Neuron (in vitro differentiated cells): ENCODE data around the gene GINM1.

Experiments
- H2AFZ ChIP-seq: one replicate; pipeline ENCODE4 v1.6.1; 2013; ENCODE audit warnings: low read depth, mild to moderate bottlenecking, inconsistent platforms, low read length, moderate library complexity
- H3K27me3 ChIP-seq: one replicate; pipeline ENCODE4 v1.6.1; 2013; ENCODE audit warnings: low read length; ENCODE audit not compliant: insufficient read depth
- H3K36me3 ChIP-seq: one replicate; pipeline ENCODE4 v1.6.1; 2013; ENCODE audit warnings: low read length; ENCODE audit not compliant: insufficient read depth
- H3K4me1 ChIP-seq: one replicate; pipeline ENCODE4 v1.6.1; 2013; ENCODE audit warnings: low read length; ENCODE audit not compliant: insufficient read depth
- H3K4me3 ChIP-seq: 2 replicates; pipeline ENCODE4 v1.5.1; 2013; ENCODE audit warnings: mild to moderate bottlenecking, low read length, moderate library complexity
- H3K9me3 ChIP-seq: one replicate; pipeline ENCODE4 v1.6.1; 2013; ENCODE audit warnings: low read length

Gene GINM1, protein sequence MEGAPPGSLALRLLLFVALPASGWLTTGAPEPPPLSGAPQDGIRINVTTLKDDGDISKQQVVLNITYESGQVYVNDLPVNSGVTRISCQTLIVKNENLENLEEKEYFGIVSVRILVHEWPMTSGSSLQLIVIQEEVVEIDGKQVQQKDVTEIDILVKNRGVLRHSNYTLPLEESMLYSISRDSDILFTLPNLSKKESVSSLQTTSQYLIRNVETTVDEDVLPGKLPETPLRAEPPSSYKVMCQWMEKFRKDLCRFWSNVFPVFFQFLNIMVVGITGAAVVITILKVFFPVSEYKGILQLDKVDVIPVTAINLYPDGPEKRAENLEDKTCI

DNA sequence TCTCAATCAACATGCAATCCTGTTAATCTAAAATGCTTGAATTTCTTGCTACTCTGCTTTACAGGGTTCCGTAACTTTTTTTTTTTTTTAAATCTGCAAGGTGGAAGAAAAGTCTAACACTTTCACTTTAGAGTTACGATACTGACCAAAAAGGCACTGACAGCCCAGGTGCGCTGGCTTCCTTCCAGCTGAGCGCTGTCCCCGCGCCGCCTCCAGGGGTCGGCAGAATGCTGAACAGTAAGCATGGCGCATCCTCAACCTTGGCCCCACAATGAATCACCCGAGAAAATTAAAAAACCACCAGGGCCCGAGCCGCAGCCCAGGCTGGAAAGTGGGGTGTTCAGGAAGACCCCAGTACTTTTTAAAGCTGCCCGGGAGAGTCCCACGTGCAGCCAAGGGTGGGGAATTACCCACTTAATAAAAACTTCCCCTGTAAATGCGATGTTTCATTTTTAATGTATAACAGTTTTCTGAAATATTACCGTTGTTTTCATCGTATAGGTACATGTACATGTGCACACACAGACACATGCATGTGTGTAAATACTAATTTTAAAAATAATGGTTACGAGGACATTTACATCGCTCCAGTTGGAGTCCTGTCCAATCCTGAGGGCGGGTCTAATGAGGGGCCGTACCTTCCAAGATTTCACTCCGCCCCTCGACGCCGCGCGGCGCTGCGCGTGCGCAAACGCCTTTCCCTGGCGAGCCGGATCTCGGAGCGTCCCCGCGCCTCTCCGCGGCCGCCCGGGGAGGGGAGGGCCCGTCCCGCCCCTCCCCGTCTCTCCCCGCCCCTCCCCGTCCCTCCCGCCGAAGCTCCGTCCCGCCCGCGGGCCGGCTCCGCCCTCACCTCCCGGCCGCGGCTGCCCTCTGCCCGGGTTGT lies at the start of gene GINM1:
GINM1 (plus strand) TSS at position 849 of the 883 bp plus-strand sequence. CDS start 40 bp downstream, outside the sequence.
- no peaks in the 10 kb centered on the region for H3K9me3 ChIP-seq

DNA sequence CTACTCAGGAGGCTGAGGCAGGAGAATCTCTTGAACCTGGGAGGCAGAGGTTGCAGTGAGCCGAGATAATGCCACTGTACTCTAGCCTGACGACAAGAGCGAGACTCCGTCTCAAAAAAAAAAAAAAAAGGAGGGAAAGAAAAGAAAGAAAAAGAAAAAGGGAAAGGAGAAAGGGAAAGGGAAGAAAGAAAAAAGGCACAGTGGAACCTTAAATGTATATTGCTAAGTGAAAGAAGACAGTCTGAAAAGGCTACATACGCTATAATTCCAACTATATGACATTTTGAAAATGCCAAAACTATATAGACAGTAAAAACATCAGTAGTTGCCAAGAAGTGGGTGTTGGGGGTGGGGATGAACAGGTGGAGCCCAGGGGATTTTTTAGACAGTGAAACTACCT lies 36.5 kb upstream of the GINM1 start:
- H3K4me3 ChIP-seq: no peak overlapping the region
- no peaks in the 10 kb centered on the region for H3K27me3 ChIP-seq
- H2AFZ ChIP-seq: no peak overlapping the region
- H3K36me3 ChIP-seq: peaks cover 82% of the 10 kb centered on the region
- H3K4me1 ChIP-seq: no peaks in the 10 kb centered on the region
- no peaks in the 10 kb centered on the region for H3K9me3 ChIP-seq

More for the DNA sequence above, at the start of gene GINM1:
- Histone ChIP-seq H3K27me3 (no peaks in the 10 kb centered on the region), H3K4me3 (peak within 1 kb of the TSS; percentile 100), H2AFZ (peak within 1 kb of the TSS; percentile 100), H3K4me1 (peaks cover 15% of the 10 kb centered on the region), H3K36me3 (no peaks in the 10 kb centered on the region)

DNA sequence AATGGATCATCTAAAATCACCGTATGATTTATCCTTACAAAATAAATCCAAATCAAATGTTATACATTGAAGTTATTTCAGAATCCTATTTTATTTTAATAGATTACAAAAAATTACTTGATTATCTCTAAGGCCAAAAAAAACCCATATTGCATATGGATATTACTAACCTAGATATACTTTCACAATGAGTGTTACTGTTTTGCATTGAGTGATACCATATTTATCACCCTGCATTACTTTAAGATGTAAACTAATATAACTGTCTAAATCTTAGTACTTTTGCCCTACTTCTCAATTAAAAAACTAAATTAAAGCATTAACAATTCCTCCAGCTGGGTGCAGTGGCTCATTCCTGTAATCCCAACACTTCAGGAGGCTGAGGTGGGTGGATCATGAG lies 31.4 kb upstream of the GINM1 start:
- no peaks in the 10 kb centered on the region for H3K9me3 ChIP-seq
- H2AFZ ChIP-seq: no peak overlapping the region
- H3K4me1 ChIP-seq: no peaks in the 10 kb centered on the region
- H3K36me3 ChIP-seq: peaks cover 82% of the 10 kb centered on the region
- no peaks in the 10 kb centered on the region for H3K27me3 ChIP-seq
- H3K4me3 ChIP-seq: no peak overlapping the region

DNA sequence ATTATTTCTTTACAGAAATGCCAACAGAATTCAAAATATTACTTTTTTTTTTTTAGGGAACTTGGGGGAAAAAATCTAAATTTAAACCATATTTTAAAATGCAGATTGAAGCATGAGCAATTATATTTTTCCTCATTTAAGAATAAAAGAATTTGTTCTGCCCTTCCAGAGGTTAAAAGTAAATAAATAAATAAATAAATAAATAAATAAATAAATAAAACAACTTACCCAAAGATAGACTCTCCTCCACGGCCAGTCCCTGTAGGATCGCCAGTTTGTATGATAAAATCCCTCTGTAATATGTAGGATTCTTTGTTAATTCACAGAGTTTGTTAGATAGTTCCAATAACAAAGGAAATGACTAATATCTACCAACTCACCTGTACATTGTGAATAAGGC lies 25.0 kb upstream of the GINM1 start:
- no peaks in the 10 kb centered on the region for H3K9me3 ChIP-seq
- H2AFZ ChIP-seq: no peak overlapping the region
- H3K27me3 ChIP-seq: no peaks in the 10 kb centered on the region
- H3K4me1 ChIP-seq: peaks cover 19% of the 10 kb centered on the region
- no peak overlapping the region for H3K4me3 ChIP-seq
- H3K36me3 ChIP-seq: peaks cover 43% of the 10 kb centered on the region

DNA sequence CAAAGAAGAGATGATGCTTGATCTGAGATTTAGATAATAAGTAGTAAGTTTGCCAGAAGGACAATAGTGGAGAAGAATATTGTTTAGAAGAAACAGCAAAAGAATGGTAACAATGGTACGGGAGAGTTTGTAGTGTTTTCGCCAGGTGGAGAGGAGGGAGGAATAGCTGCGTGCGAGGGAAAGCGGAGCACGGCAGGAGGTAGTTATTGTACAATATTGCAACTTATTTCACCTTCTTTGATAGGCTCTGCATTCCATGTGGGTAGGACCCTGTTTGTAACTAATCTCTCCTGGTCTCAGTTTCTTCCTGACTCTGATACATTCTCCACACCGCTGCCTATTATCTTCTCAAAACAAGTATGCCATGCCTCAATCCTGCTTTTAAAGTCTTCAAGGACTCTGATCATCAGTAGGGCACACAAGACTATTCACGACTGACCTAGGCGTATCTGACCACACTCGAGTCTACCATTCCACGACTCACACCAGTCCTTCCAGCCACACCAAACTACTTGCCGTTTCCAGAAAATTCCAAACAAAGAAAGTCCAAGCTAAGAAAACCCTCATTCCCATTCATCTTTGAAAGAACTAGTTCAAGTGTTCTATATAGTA lies 21.4 kb upstream of the GINM1 start:
- Histone ChIP-seq H3K36me3 (peaks cover 14% of the 10 kb centered on the region), H2AFZ (no peak overlapping the region), H3K9me3 (no peaks in the 10 kb centered on the region), H3K4me3 (peak overlapping the region; percentile 63), H3K4me1 (peaks cover 19% of the 10 kb centered on the region), H3K27me3 (no peaks in the 10 kb centered on the region)

DNA sequence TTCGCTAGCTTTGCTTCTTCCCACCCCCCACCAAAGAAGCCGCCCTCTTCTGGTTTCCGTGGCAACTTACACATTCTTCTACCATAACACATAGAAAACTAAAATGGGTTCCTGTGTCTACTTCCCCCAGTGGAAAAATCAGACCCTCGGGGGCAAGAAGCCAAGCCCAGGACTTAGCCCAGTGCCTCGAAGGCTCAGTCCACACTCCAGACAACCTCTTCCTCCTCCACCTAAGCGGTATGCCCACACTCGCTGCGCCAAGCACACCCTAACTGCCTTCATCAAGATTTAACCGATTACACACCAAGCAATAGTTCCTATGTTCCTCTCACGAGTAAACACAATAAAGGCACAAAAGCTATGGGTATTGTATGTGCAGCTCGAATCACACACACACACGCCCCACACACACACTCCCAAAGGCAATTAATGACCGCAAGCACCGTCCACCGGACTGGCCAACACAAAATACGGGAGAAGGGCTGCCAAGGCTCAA lies 20.9 kb upstream of the GINM1 start:
- Histone ChIP-seq H3K27me3 (no peaks in the 10 kb centered on the region), H3K4me3 (peak overlapping the region; percentile 63), H3K36me3 (peaks cover 8% of the 10 kb centered on the region), H3K9me3 (no peaks in the 10 kb centered on the region), H2AFZ (peak overlapping the region; percentile 85), H3K4me1 (peaks cover 19% of the 10 kb centered on the region)

DNA sequence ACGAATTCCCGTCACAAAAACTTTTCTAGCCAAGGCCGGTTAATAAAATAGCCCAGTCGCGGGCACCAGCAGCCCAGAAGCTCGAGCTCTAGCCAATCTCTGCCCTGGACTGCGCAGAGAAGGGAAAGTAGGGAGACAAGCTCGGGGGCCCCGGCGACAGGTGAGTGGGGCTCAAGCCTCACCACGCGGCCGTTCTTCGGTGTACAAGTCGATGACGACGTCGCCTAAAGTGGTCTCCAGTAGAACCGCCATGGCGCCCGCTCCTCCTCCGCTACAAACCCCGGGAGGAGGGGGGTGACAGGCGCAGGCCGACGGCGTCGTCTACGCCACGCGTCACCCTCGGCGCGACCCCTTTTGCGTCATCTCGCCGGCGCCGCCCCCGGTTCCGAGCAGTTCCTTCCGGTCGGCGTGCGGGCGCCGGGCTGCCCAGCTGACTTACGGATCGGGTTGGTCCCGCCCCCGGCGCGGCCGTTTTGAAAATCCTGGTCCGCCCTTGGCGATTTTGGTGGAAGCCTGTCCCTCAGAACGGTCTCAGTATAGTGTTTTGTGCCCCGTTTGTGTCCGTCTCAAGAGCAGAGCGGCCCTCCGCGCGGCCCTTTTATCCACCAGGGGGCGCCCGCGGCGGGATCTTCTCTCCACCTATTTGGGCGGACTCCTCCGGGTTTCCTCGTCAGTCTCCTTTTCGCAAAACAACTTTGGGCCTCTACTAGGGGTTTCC lies 20.3 kb upstream of the GINM1 start, which contains the start of gene PPIL4:
PPIL4 (minus strand) TSS at position 290 of the 718 bp plus-strand sequence; CDS start at position 252, 38 bp downstream.
- no peaks in the 10 kb centered on the region for H3K9me3 ChIP-seq
- peaks cover 19% of the 10 kb centered on the region for H3K4me1 ChIP-seq
- peak within 1 kb of the TSS; percentile 85 for H2AFZ ChIP-seq
- H3K4me3 ChIP-seq: peak within 1 kb of the TSS; percentile 63
- H3K27me3 ChIP-seq: peaks cover 3% of the 10 kb centered on the region
- H3K36me3 ChIP-seq: peaks cover 2% of the 10 kb centered on the region

DNA sequence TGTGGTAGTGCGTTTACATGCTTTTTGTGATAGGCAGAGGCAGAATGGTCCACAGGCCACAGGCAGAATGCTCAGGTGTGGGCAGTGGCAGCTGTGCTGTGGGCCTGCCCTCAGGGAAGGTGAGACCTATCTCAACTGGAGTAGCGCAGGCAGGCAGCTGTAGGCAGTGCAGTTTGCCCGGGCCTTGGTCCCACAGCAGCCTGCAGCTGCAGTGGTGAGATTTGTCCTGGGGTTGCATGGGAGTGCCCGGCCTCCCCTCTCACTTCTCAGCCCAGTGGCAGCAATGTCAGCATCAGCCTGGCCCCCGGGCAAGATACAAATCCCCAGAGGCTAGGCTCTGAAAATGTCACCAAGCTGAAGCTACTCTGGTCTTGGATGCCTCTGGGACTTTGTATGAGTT lies 14.3 kb upstream of the GINM1 start:
- Histone ChIP-seq H3K4me3 (no peak overlapping the region), H3K36me3 (no peaks in the 10 kb centered on the region), H3K4me1 (no peaks in the 10 kb centered on the region), H2AFZ (peak overlapping the region; percentile 9), H3K27me3 (peaks cover 8% of the 10 kb centered on the region), H3K9me3 (no peaks in the 10 kb centered on the region)

DNA sequence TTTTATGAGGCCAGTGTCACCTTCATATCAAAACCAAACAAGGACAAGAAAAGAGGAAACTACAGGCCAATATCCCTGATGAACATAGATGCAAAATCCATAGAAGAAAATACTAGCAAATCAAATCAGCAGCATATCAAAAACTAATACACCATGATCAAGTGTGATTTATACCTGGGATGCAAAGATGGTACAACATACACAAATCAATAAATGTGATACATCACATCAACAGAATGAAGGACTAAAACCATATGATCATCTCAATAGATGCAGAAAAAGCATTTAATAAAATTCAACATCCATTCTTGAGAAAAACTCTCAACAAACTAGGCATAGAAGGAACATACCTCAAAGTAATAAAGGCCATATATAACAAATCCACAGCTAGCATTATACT lies 8.1 kb upstream of the GINM1 start:
- H3K9me3 ChIP-seq: no peaks in the 10 kb centered on the region
- no peak overlapping the region for H3K4me3 ChIP-seq
- H3K27me3 ChIP-seq: peaks cover 6% of the 10 kb centered on the region
- H3K4me1 ChIP-seq: no peaks in the 10 kb centered on the region
- H2AFZ ChIP-seq: no peak overlapping the region
- H3K36me3 ChIP-seq: no peaks in the 10 kb centered on the region

DNA sequence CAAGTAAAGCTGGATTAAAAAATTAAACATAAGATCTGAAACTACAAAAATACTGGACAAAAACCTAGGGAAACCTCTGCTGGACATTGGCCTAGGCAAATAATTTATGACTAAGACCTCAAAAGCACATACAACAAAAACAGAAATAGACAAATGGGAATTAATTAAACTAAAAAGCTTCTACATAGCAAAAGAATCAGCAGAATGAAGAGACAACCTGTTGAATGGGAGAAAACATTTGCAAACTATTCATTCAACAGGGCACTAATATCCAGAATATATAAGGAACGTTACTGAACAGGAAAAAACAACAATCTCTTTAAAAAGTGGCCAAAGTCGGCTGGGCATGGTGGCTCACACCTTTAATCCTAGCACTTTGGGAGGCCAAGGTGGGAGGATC lies 6.8 kb upstream of the GINM1 start:
- peaks cover 6% of the 10 kb centered on the region for H3K27me3 ChIP-seq
- H3K4me3 ChIP-seq: no peak overlapping the region
- H3K9me3 ChIP-seq: no peaks in the 10 kb centered on the region
- H3K4me1 ChIP-seq: no peaks in the 10 kb centered on the region
- H3K36me3 ChIP-seq: no peaks in the 10 kb centered on the region
- H2AFZ ChIP-seq: no peak overlapping the region

DNA sequence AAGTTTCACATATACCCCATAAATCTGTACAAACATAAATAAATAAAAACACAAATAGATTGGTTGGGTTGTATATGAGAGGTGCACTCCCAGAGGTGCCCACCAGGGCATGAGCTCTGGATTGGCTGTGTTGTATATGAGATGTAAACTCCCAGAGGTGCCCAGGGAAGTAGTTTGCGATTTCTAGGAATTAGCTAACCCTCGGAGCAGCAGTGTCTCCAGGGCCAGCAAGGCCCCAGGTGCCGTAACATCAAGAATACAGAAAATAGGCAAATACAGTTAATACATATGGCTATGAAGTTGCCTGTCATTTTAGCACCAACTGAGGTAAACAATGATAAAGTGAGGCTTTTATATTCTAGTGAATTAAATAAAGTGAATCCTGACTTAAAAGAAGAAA lies 5.4 kb upstream of the GINM1 start:
- Histone ChIP-seq H3K4me3 (no peak overlapping the region), H3K27me3 (peaks cover 6% of the 10 kb centered on the region), H3K9me3 (no peaks in the 10 kb centered on the region), H3K4me1 (peaks cover 4% of the 10 kb centered on the region), H3K36me3 (no peaks in the 10 kb centered on the region), H2AFZ (no peak overlapping the region)

DNA sequence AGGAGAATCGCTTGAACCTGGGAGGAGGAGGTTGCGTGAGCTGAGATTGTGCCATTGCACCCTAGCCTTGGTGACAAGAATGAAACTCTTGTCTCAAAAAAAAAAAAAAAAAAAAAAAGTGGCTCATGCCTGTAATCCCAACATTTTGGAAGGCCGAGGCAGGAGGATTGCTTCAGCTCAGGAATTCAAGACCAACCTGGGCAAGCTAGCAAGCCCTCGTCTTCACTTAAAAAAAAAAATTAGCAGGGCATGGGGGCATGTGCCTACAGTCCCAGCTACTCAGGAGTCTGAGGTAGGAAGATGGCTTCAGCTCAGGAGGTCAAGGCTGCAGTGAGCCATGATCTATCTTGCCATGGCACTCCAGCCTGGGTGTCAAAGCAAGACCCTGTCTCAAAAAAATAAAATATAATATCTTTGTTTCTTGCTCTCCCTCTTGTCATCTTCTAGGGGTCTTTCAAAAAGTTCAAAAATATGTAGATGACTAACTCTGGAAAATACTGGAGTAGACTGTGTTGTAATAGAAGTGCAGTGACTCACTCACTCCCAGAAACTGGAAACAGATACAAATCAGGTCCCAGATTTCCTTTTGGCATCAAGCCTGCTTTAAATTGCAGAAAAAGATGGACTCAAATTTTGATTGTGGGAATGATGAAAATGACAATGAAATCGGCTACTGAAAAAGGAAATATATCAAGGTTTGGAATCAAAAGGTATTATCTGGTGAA lies 2.8 kb upstream of the GINM1 start:
- Histone ChIP-seq H3K27me3 (no peaks in the 10 kb centered on the region), H3K36me3 (no peaks in the 10 kb centered on the region), H3K4me1 (peaks cover 15% of the 10 kb centered on the region), H3K9me3 (no peaks in the 10 kb centered on the region), H3K4me3 (no peak overlapping the region), H2AFZ (no peak overlapping the region)
